Measurements from ENCODE around the gene SLC27A5. TPM values are rescaled to one million over a fixed set of nuclear protein-coding genes. Genes with fewer than 3 reads are reported as not detected.

The SLC27A5 gene
- total and polyA plus RNA-seq, 2 donors, result 20.9 to 24.5 TPM

DNA sequence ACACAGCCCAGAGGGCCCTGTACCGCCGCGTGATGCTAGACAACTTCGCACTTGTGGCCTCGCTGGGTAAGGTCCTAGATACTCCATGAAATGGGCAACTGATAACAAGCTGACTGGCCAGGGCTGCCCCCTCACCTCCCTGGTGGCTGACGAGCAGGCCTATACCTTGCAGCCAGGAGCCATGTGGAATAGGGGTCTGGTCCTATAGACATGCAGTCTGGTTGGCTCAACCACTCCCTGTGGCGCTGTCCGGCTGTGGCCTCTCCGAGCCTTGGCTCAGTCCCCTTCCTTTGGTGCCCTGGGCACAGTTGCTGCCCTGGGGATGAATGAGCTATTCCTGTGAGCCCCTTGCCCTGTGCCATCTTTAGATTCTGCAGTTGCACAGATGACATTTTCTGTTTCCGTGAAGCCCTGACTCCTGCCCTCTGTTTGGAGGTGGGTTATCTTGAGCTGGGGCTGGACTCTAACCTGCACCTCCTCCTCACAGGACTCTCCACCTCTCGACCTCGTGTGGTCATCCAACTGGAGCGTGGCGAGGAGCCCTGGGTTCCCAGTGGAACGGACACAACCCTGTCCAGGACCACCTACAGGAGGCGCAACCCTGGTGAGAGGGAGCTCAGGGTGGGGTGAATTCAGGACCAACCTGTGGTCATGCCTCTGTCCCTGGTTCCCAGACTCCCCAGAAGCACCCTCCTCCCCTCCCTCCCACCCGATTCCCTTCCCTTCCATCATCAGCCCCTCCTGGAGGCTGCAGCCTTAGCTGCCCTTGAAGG, 42.4 kb downstream of the SLC27A5 start:
- H3K27ac ChIP-seq (ENCODE audit: low read depth in 1 of 2, low read length in 1 of 2), result no peak overlapping the region
- no peak overlapping the region for H3K4me3 ChIP-seq (ENCODE audit: low read length in 2 of 2)
- peaks cover 30 to 42% of the 10 kb centered on the region in 2 donors for H3K36me3 ChIP-seq (ENCODE audit: control insufficient read depth in 2 of 2, insufficient read depth in 2 of 2, low read length in 1 of 2)
- WGBS, result 98% methylated on average over 17 of the region's 17 CpGs
- DNase-seq (ENCODE audit: low read depth in 6 of 9, low spot score in 9 of 9), result no peak
- H3K9me3 ChIP-seq (ENCODE audit: control insufficient read depth in 2 of 2, insufficient read depth in 1 of 2, low read length in 1 of 2), result no peaks in the 10 kb centered on the region
- peaks cover 7 to 14% of the 10 kb centered on the region in 2 donors for H3K27me3 ChIP-seq (ENCODE audit: control insufficient read depth in 2 of 2, insufficient read depth in 1 of 2, low read length in 1 of 2)
- H3K4me1 ChIP-seq (ENCODE audit: control insufficient read depth in 2 of 2, insufficient read depth in 2 of 2, low read length in 2 of 2), result peaks cover 0 to 14% of the 10 kb centered on the region in 2 donors

DNA sequence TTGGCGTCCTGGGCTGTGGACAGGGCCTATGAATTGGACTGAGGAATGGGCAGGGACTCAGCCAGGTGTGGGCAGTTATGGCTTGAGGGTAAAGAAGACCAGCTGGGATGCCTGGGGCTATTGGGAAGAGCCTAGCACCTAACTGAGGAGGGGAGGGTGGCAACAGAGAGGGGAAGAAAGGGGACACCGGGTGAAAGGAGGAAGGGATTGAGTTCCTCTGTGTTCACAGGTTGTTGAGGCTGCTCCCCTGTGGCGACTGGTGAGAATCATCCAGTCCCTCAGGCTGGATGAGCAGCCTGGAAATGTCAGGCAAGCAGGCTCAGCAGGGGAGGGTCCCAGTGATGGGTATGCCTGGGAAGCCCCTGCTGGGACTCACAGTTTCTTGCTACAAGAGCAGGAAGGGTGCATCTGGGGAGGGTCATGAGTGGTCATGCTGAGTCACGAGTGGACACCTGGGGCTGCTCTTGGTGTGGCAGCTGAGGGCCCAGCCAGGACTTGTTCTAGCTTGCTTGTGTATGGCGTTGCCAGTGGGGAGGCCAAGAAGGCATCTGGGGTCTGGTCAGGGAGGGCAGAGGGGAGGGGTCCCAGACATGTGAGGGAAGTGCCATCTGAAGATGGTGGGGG, 43.5 kb downstream of the SLC27A5 start:
- no peaks in the 10 kb centered on the region for H3K9me3 ChIP-seq (ENCODE audit: control insufficient read depth in 2 of 2, insufficient read depth in 1 of 2, low read length in 1 of 2)
- peaks cover 27 to 34% of the 10 kb centered on the region in 2 donors for H3K36me3 ChIP-seq (ENCODE audit: control insufficient read depth in 2 of 2, insufficient read depth in 2 of 2, low read length in 1 of 2)
- peaks cover 7 to 14% of the 10 kb centered on the region in 2 donors for H3K27me3 ChIP-seq (ENCODE audit: control insufficient read depth in 2 of 2, insufficient read depth in 1 of 2, low read length in 1 of 2)
- H3K27ac ChIP-seq (ENCODE audit: low read depth in 1 of 2, low read length in 1 of 2), result no peak overlapping the region
- WGBS, result 79% methylated on average over 5 of the region's 5 CpGs
- no peak for DNase-seq (ENCODE audit: low read depth in 6 of 9, low spot score in 9 of 9)
- H3K4me1 ChIP-seq (ENCODE audit: control insufficient read depth in 2 of 2, insufficient read depth in 2 of 2, low read length in 2 of 2), result peaks cover 0 to 14% of the 10 kb centered on the region in 2 donors
- no peak overlapping the region for H3K4me3 ChIP-seq (ENCODE audit: low read length in 2 of 2)

DNA sequence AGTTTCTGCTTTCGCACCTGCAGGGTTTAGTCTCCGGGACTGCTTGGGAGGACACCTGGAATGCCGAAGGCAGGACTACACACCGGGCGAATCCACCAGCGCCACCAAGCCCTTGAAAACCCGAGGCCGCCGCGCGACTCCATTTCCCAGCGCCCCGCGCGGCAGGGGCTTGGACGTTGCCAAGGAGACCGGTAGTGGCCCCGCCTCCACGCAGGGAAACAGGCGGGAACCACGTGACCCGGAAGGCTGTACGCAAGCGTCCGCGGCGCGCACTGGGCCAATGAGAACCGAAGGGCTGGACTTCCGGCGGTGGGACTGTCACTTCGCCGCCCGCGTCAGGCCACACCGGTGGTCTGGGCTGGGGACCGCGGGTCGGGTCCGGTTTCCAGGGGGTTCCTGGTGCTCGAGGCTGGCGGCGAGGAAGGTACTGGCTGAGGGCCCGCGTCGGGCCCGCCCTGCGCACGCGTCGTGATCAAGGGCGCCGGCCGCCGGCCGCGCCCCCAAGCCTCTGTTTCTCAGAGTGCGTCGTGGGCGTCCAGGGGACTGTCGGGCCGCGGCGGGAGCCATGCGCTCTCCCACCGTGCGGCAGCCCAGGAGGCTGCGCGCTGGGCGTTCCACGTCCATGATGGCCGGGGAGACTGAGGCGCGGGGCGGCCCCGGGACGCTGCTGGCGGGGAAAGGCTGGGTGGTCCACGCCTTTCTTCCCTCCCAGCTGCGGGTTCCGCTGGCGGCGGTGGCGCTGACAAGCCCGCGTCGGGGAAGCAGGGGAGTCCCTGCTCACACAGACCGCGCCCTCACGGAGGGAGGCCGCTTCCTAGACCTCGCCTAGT, 44.8 kb downstream of the SLC27A5 start, which contains the start of gene ZNF324:
Gene ZNF324 (plus strand): TSS at position 321 of the 830 bp plus-strand sequence. CDS start 2,106 bp downstream, outside the sequence.
- DNase-seq (ENCODE audit: low read depth in 6 of 9, low spot score in 9 of 9), result peak; percentile 89 to 98 (median 94)
- Histone ChIP-seq H3K27ac (ENCODE audit: low read depth in 1 of 2, low read length in 1 of 2) (peak within 1 kb of the TSS; percentile 24 to 53), H3K9me3 (ENCODE audit: control insufficient read depth in 2 of 2, insufficient read depth in 1 of 2, low read length in 1 of 2) (no peaks in the 10 kb centered on the region), H3K4me3 (ENCODE audit: low read length in 2 of 2) (peak within 1 kb of the TSS; percentile 61 to 89), H3K27me3 (ENCODE audit: control insufficient read depth in 2 of 2, insufficient read depth in 1 of 2, low read length in 1 of 2) (peaks cover 7 to 14% of the 10 kb centered on the region in 2 donors), H3K36me3 (ENCODE audit: control insufficient read depth in 2 of 2, insufficient read depth in 2 of 2, low read length in 1 of 2) (peaks cover 14 to 23% of the 10 kb centered on the region in 2 donors), H3K4me1 (ENCODE audit: control insufficient read depth in 2 of 2, insufficient read depth in 2 of 2, low read length in 2 of 2) (peaks cover 0 to 14% of the 10 kb centered on the region in 2 donors)
- under 1% methylated on average over 92 of the region's 92 CpGs for WGBS

DNA sequence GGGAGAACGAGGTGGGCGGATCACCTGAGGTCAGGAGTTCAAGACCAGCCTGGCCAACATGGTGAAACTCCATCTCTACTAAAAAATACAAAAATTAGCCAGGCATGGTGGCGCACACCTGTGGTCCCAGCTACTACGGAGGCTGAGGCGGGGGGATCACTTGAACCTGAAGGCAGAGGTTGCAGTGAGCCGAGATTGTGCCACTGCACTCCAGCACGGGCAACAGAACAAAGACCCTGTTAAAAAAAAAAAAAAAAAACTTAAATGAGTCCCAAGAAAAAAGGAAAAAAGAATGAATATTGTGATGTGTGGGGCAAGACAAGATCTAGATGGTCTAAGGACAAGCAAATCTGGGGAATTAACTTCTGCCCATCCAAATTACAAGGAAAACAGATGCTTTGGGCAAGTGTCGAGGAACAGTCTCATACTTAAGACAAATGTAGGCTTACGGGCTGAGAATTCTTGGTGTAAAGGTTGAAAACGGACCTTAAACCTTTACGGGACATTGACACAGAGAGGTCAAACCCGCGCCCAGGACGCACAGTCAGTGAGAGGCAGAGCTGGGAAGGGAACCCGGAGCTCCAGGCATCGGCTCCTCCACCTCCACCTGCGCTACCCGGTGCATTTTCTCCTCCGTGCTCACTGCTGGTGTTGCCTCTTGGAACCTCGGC, 45.6 kb downstream of the SLC27A5 start:
- H3K4me1 ChIP-seq (ENCODE audit: control insufficient read depth in 2 of 2, insufficient read depth in 2 of 2, low read length in 2 of 2), result peaks cover 0 to 14% of the 10 kb centered on the region in 2 donors
- no peak for DNase-seq (ENCODE audit: low read depth in 6 of 9, low spot score in 9 of 9)
- peaks cover 7 to 14% of the 10 kb centered on the region in 2 donors for H3K27me3 ChIP-seq (ENCODE audit: control insufficient read depth in 2 of 2, insufficient read depth in 1 of 2, low read length in 1 of 2)
- peaks cover 10 to 16% of the 10 kb centered on the region in 2 donors for H3K36me3 ChIP-seq (ENCODE audit: control insufficient read depth in 2 of 2, insufficient read depth in 2 of 2, low read length in 1 of 2)
- no peak overlapping the region for H3K27ac ChIP-seq (ENCODE audit: low read depth in 1 of 2, low read length in 1 of 2)
- WGBS, result 41% methylated on average over 20 of the region's 20 CpGs
- H3K4me3 ChIP-seq (ENCODE audit: low read length in 2 of 2), result peak overlapping the region; percentile 61 to 89
- H3K9me3 ChIP-seq (ENCODE audit: control insufficient read depth in 2 of 2, insufficient read depth in 1 of 2, low read length in 1 of 2), result no peaks in the 10 kb centered on the region

DNA sequence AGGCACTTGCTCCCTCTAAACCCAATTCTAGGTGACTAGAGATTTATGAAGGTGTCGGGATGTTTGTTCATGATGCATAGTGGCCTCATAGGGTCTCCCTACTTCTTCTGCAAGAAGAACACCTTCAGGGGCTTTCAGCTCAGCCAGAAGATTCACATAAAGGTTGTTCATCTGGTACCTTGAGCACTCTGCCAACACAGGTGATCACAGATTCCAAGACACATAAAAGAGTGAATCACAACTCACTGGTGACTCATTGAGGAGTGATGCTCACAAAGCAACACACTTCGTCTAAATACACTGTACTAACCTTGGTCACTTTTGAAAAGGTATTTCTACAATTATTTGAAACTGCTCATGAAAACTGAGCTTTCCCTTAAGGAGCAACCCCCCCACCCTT, 51.8 kb downstream of the SLC27A5 start:
- Histone ChIP-seq H3K4me3 (ENCODE audit: low read length in 2 of 2) (no peak overlapping the region), H3K27me3 (ENCODE audit: control insufficient read depth in 2 of 2, insufficient read depth in 1 of 2, low read length in 1 of 2) (no peaks in the 10 kb centered on the region), H3K4me1 (ENCODE audit: control insufficient read depth in 2 of 2, insufficient read depth in 2 of 2, low read length in 2 of 2) (no peaks in the 10 kb centered on the region), H3K36me3 (ENCODE audit: control insufficient read depth in 2 of 2, insufficient read depth in 2 of 2, low read length in 1 of 2) (peaks cover 2 to 17% of the 10 kb centered on the region in 2 donors), H3K9me3 (ENCODE audit: control insufficient read depth in 2 of 2, insufficient read depth in 1 of 2, low read length in 1 of 2) (no peaks in the 10 kb centered on the region), H3K27ac (ENCODE audit: low read depth in 1 of 2, low read length in 1 of 2) (no peak overlapping the region)
- WGBS, result 97% methylated on average over 2 of the region's 2 CpGs
- no peak for DNase-seq (ENCODE audit: low read depth in 6 of 9, low spot score in 9 of 9)

DNA sequence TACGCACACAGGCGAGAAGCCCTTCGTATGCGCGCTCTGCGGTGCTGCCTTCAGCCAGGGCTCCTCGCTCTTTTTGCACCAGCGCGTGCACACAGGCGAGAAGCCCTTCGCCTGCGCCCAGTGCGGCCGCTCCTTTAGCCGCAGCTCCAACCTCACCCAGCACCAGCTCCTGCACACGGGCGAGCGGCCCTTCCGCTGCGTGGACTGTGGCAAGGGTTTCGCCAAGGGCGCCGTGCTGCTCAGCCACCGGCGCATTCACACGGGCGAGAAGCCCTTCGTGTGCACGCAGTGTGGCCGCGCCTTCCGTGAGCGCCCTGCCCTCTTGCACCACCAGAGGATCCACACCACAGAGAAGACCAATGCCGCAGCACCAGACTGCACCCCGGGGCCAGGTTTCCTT, 55.7 kb downstream of the SLC27A5 start:
- no peaks in the 10 kb centered on the region for H3K9me3 ChIP-seq (ENCODE audit: control insufficient read depth in 2 of 2, insufficient read depth in 1 of 2, low read length in 1 of 2)
- peaks cover under 1 to 2% of the 10 kb centered on the region in 2 donors for H3K27me3 ChIP-seq (ENCODE audit: control insufficient read depth in 2 of 2, insufficient read depth in 1 of 2, low read length in 1 of 2)
- peaks cover 6 to 33% of the 10 kb centered on the region in 2 donors for H3K36me3 ChIP-seq (ENCODE audit: control insufficient read depth in 2 of 2, insufficient read depth in 2 of 2, low read length in 1 of 2)
- H3K27ac ChIP-seq (ENCODE audit: low read depth in 1 of 2, low read length in 1 of 2), result no peak overlapping the region
- no peak for DNase-seq (ENCODE audit: low read depth in 6 of 9, low spot score in 9 of 9)
- H3K4me3 ChIP-seq (ENCODE audit: low read length in 2 of 2), result no peak overlapping the region
- WGBS, result 97% methylated on average over 35 of the region's 35 CpGs
- H3K4me1 ChIP-seq (ENCODE audit: control insufficient read depth in 2 of 2, insufficient read depth in 2 of 2, low read length in 2 of 2), result peaks cover 0 to 1% of the 10 kb centered on the region in 2 donors

DNA sequence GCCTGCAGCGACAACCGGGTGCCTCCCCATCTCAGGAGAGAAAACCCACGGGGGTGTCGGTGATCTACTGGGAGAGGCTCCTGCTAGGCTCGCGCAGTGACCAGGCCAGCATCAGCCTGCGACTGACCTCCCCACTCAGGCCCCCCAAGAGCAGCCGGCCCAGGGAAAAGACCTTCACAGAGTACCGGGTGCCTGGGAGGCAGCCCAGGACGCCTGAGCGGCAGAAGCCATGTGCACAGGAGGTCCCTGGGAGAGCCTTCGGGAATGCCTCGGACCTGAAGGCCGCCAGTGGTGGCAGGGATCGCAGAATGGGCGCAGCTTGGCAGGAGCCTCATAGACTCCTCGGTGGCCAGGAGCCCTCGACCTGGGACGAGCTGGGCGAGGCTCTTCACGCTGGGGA, 56.5 kb downstream of the SLC27A5 start:
- no peak for DNase-seq (ENCODE audit: low read depth in 6 of 9, low spot score in 9 of 9)
- H3K9me3 ChIP-seq (ENCODE audit: control insufficient read depth in 2 of 2, insufficient read depth in 1 of 2, low read length in 1 of 2), result no peaks in the 10 kb centered on the region
- peaks cover 6 to 33% of the 10 kb centered on the region in 2 donors for H3K36me3 ChIP-seq (ENCODE audit: control insufficient read depth in 2 of 2, insufficient read depth in 2 of 2, low read length in 1 of 2)
- H3K27me3 ChIP-seq (ENCODE audit: control insufficient read depth in 2 of 2, insufficient read depth in 1 of 2, low read length in 1 of 2), result peaks cover 5 to 6% of the 10 kb centered on the region in 2 donors
- H3K4me3 ChIP-seq (ENCODE audit: low read length in 2 of 2), result no peak overlapping the region
- WGBS, result 97% methylated on average over 20 of the region's 21 CpGs
- H3K27ac ChIP-seq (ENCODE audit: low read depth in 1 of 2, low read length in 1 of 2), result no peak overlapping the region
- peaks cover 0 to 6% of the 10 kb centered on the region in 2 donors for H3K4me1 ChIP-seq (ENCODE audit: control insufficient read depth in 2 of 2, insufficient read depth in 2 of 2, low read length in 2 of 2)

DNA sequence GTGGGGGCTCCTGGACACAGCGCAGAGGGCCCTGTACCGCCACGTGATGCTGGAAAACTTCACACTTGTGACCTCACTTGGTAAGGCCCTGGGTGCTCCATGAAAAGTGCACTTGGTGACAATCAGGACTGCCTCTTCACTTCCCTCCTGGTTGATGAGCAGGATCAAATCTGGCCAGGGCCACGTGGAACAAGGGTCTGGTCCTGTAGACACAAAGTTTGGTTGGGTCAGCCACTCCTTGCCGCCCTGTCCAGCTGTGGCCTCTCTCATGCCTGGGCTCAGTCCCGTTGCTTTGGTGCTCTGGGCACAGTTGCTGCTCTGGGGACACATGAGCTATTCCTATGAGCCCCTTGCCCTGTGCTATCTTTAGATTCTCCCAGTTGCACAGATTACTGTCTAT, 58.0 kb downstream of the SLC27A5 start:
- Histone ChIP-seq H3K9me3 (ENCODE audit: control insufficient read depth in 2 of 2, insufficient read depth in 1 of 2, low read length in 1 of 2) (peaks cover 4 to 7% of the 10 kb centered on the region in 2 donors), H3K27me3 (ENCODE audit: control insufficient read depth in 2 of 2, insufficient read depth in 1 of 2, low read length in 1 of 2) (peaks cover 5 to 6% of the 10 kb centered on the region in 2 donors), H3K4me3 (ENCODE audit: low read length in 2 of 2) (no peak overlapping the region), H3K4me1 (ENCODE audit: control insufficient read depth in 2 of 2, insufficient read depth in 2 of 2, low read length in 2 of 2) (peaks cover 0 to 6% of the 10 kb centered on the region in 2 donors), H3K27ac (ENCODE audit: low read depth in 1 of 2, low read length in 1 of 2) (no peak overlapping the region), H3K36me3 (ENCODE audit: control insufficient read depth in 2 of 2, insufficient read depth in 2 of 2, low read length in 1 of 2) (peaks cover 6 to 33% of the 10 kb centered on the region in 2 donors)
- DNase-seq (ENCODE audit: low read depth in 6 of 9, low spot score in 9 of 9), result no peak
- WGBS, result 98% methylated on average over 6 of the region's 6 CpGs
